A172 (cell line): ENCODE data around the gene SRP68. TPM values are rescaled to one million over a fixed set of nuclear protein-coding genes. Genes with fewer than 3 reads are reported as not detected.
"Not testable (repeated sequence)": the region's sequence is repeated elsewhere in the genome, so short reads cannot be mapped to it uniquely, and the experiment has no call there.

ENCODE experiments used
- DNase-seq: peaks from one replicate; pipeline ENCODE4 v3.0.0-alpha.2; 2015; ENCODE audit warnings: low spot score
- total RNA-seq: library from RNA; depleted of rRNA; stranded (reverse); fragments of >200 nt; shearing (Covaris generic); gene quantifications from 2 replicates; pipeline ENCODE4 v1.2.3, GENCODE V29; 2014

The SRP68 gene
- total RNA-seq, 1 experiment from 2014 or later: 45.0 TPM

- DNase-seq: no peak
Measured at GRCh38 chr17:76046064-76046463, 26.3 kb downstream of the SRP68 start.

GRCh38 chr17:76044475-76045007, 27.8 kb downstream of the SRP68 start:
- not testable (repeated sequence) for DNase-seq

GRCh38 chr17:76042868-76043267, 29.4 kb downstream of the SRP68 start:
- not testable (repeated sequence) for DNase-seq

GRCh38 chr17:76040376-76040775, 31.9 kb downstream of the SRP68 start:
- DNase-seq: no peak

- DNase-seq: no peak
Measured at GRCh38 chr17:76039121-76039520, 33.2 kb downstream of the SRP68 start.

GRCh38 chr17:76038050-76038449, 34.3 kb downstream of the SRP68 start:
- no peak for DNase-seq

GRCh38 chr17:76036497-76037261, 35.6 kb downstream of the SRP68 start:
- no peak for DNase-seq

GRCh38 chr17:76034428-76035350, 37.6 kb downstream of the SRP68 start:
- no peak for DNase-seq

GRCh38 chr17:76033139-76033538, 39.2 kb downstream of the SRP68 start:
- no peak for DNase-seq

- no peak for DNase-seq
Measured at GRCh38 chr17:76032780-76033108, 39.6 kb downstream of the SRP68 start.

- DNase-seq: no peak
Measured at GRCh38 chr17:76032073-76032779, 40.1 kb downstream of the SRP68 start.

GRCh38 chr17:76027159-76027839, 45.0 kb downstream of the SRP68 start, which contains the start of gene EVPL:
TSS of gene EVPL (minus strand) at chr17:76027306. CDS start at chr17:76027198, 108 bp downstream.
- DNase-seq: no peak

- DNase-seq: no peak
Measured at GRCh38 chr17:76026714-76027158, 45.6 kb downstream of the SRP68 start.

GRCh38 chr17:76025294-76025693, 47.0 kb downstream of the SRP68 start:
- DNase-seq: no peak

- no peak for DNase-seq
Measured at GRCh38 chr17:76024353-76024752, 48.0 kb downstream of the SRP68 start.

GRCh38 chr17:76023900-76024237, 48.4 kb downstream of the SRP68 start:
- no peak for DNase-seq

GRCh38 chr17:76022973-76023899, 49.1 kb downstream of the SRP68 start:
- no peak for DNase-seq

GRCh38 chr17:76022285-76022684, 50.0 kb downstream of the SRP68 start:
- no peak for DNase-seq

- DNase-seq: no peak
Measured at GRCh38 chr17:76019833-76020467, 52.4 kb downstream of the SRP68 start.

GRCh38 chr17:76018801-76019200, 53.5 kb downstream of the SRP68 start:
- DNase-seq: no peak
